GM19372 (cell line): ENCODE data around the gene ORMDL2.

Experiments
- ATAC-seq: cut with Tn5 transposase; IDR thresholded peaks from one replicate; pipeline ENCODE4 v1.9.1; 2021; ENCODE audit warnings: mild to moderate bottlenecking, low read depth, moderate library complexity; ENCODE audit not compliant: unreplicated experiment

The ORMDL2 gene

GRCh38 chr12:55817345-55818139 is at the start of gene ORMDL2, which contains the start of gene SARNP:
TSS of gene ORMDL2 (plus strand) at chr12:55818041. CDS start at chr12:55819000, 959 bp downstream.
TSS of gene SARNP (minus strand) at chr12:55817724. CDS start at chr12:55817701, 23 bp downstream.
- peak; percentile 98 for ATAC-seq

GRCh38 chr12:55771736-55772135 is 46.1 kb upstream of the ORMDL2 start:
- no peak for ATAC-seq

- no peak for ATAC-seq
Measured at GRCh38 chr12:55777856-55778255, 40.0 kb upstream of the ORMDL2 start.

- ATAC-seq: no peak
Measured at GRCh38 chr12:55780685-55781084, 37.2 kb upstream of the ORMDL2 start.

- ATAC-seq: no peak
Measured at GRCh38 chr12:55788546-55788945, 29.3 kb upstream of the ORMDL2 start.

GRCh38 chr12:55789171-55789570 is 28.7 kb upstream of the ORMDL2 start:
- ATAC-seq: no peak

GRCh38 chr12:55789893-55790292 is 27.9 kb upstream of the ORMDL2 start:
- no peak for ATAC-seq

- no peak for ATAC-seq
Measured at GRCh38 chr12:55795950-55796349, 21.9 kb upstream of the ORMDL2 start.

- no peak for ATAC-seq
Measured at GRCh38 chr12:55797068-55797467, 20.8 kb upstream of the ORMDL2 start.

- ATAC-seq: no peak
Measured at GRCh38 chr12:55797550-55797949, 20.3 kb upstream of the ORMDL2 start.

- ATAC-seq: no peak
Measured at GRCh38 chr12:55806982-55807381, 10.9 kb upstream of the ORMDL2 start.

- ATAC-seq: no peak
Measured at GRCh38 chr12:55809274-55809673, 8.6 kb upstream of the ORMDL2 start.

- no peak for ATAC-seq
Measured at GRCh38 chr12:55812088-55812487, 5.8 kb upstream of the ORMDL2 start.

- no peak for ATAC-seq
Measured at GRCh38 chr12:55814257-55814656, 3.6 kb upstream of the ORMDL2 start.

GRCh38 chr12:55815473-55815872 is 2.4 kb upstream of the ORMDL2 start:
- ATAC-seq: no peak

GRCh38 chr12:55816881-55817344 is 928 bp upstream of the ORMDL2 start:
- no peak for ATAC-seq

- peak; percentile 20 for ATAC-seq
Measured at GRCh38 chr12:55818140-55818728, 393 bp downstream of the ORMDL2 start.

- no peak for ATAC-seq
Measured at GRCh38 chr12:55818886-55819285, 1.0 kb downstream of the ORMDL2 start.

- no peak for ATAC-seq
Measured at GRCh38 chr12:55820679-55821078, 2.8 kb downstream of the ORMDL2 start.

GRCh38 chr12:55822228-55822627 is 4.4 kb downstream of the ORMDL2 start:
- no peak for ATAC-seq

GRCh38 chr12:55823419-55823818 is 5.6 kb downstream of the ORMDL2 start:
- no peak for ATAC-seq

GRCh38 chr12:55824726-55825125 is 6.9 kb downstream of the ORMDL2 start:
- ATAC-seq: no peak
